Heart left ventricle (tissue), 16 donors: ENCODE data around the gene OR5B2. TPM values are rescaled to one million over a fixed set of nuclear protein-coding genes. Genes with fewer than 3 reads are reported as not detected.

Experiments used
- ATAC-seq, 4 donors: fragments of 200-7000 bp; cut with Tn5 transposase; one replicate each; pipeline ENCODE4 v1.9.1; 2020 to 2022; ENCODE audit warnings: moderate library complexity in 4 of 4, mild to moderate bottlenecking in 3 of 4, moderate number of reproducible peaks in 1 of 4
- DNase-seq, 5 donors: peaks; one replicate each; pipeline ENCODE4 v3.0.0-alpha.2; 2020
- H3K27ac ChIP-seq, 12 donors: fragments of 200-600 bp; sonication (generic) in 4 of 12; one replicate each; pipeline versions ENCODE4 v1.5.0 to v1.8.0; 2016 to 2022; ENCODE audit warnings: mild to moderate bottlenecking in 2 of 12
- H3K27me3 ChIP-seq, 9 donors: fragments of 200-600 bp; sonication (generic) in 2 of 9; one replicate each; pipeline versions ENCODE4 v1.5.1 to v1.8.0; 2016 to 2022; ENCODE audit warnings: mild to moderate bottlenecking in 3 of 9
- H3K36me3 ChIP-seq, 9 donors: fragments of 200-600 bp; sonication (generic) in 2 of 9; one replicate each; pipeline versions ENCODE4 v1.5.0 to v1.8.0; 2018 to 2022; ENCODE audit warnings: mild to moderate bottlenecking in 2 of 9
- H3K4me1 ChIP-seq, 12 donors: fragments of 200-600 bp; sonication (generic) in 4 of 12; one replicate each; pipeline versions ENCODE4 v1.5.0 to v1.8.0; 2016 to 2022; ENCODE audit warnings: mild to moderate bottlenecking in 3 of 12
- H3K4me3 ChIP-seq, 12 donors: fragments of 200-600 bp; sonication (generic) in 4 of 12; one replicate each; pipeline versions ENCODE4 v1.5.0 to v1.8.0; 2017 to 2022; ENCODE audit warnings: mild to moderate bottlenecking in 9 of 12, moderate library complexity in 4 of 12
- H3K9me3 ChIP-seq, 12 donors: fragments of 200-600 bp; sonication (generic) in 4 of 12; one replicate each; pipeline versions ENCODE4 v1.5.0 to v1.8.0; 2016 to 2022; ENCODE audit warnings: mild to moderate bottlenecking in 1 of 12
- CTCF ChIP-seq, 12 donors: fragments of 200-600 bp; sonication (generic) in 4 of 12; IDR thresholded peaks; one replicate each; pipeline versions ENCODE4 v1.5.0 to v1.8.0; 2018 to 2022; ENCODE audit warnings: antibody characterized with exemption in 12 of 12, mild to moderate bottlenecking in 5 of 12
- POLR2A ChIP-seq, 2 donors: fragments of 450-650 bp; IDR thresholded peaks; one replicate each; pipeline ENCODE4 v1.6.1; 2017; ENCODE audit warnings: antibody characterized with exemption in 2 of 2, mild to moderate bottlenecking in 2 of 2, moderate library complexity in 2 of 2
- WGBS, 4 donors: extraction: QIAGEN DNeasy Blood & Tissue Kit in 2 of 4; methylation state at CpG; one replicate each; pipeline versions ENCODE4 v1.1.5 to v1.1.7; 2013 to 2018; 5-methylcytosine and 5-hydroxymethylcytosine counted together
- intact Hi-C, 10 donors: fragments of 100-400 bp; cut with DNase I; formaldehyde crosslinking; loops; one replicate each; pipeline versions ENCODE4 v1.11.1 to v1.14.2; 2022
- polyA plus RNA-seq, 2 donors: library from polyadenylated mRNA; stranded (reverse); fragments of 200-250 nt; gene quantifications; one replicate each; pipeline ENCODE4 v1.2.3, GENCODE V29; 2013
- total RNA-seq, 9 donors: library from RNA; depleted of rRNA in 2 of 9; stranded (reverse); fragments of >200 nt in 2 of 9; fragmentation: NEBNext Ultra II Directional in 3 of 9; extraction: Animal tissue kit (Norgen Biotek cat#: 25700) in 3 of 9; gene quantifications; one replicate each; pipeline versions ENCODE4 v1.1.0 to v1.2.4, GENCODE V29; 2016 to 2023
- donor health status: ischemic (EF 13 %, LVEDD 7.1; RV severe dilation, severe dysfunction).
- donor health status: healthy with polysubstance abuse.
- donor health status: DM: no; HTN: yes; CAD: no.
- donor health status: DM: no; HTN: no; CAD: no.
- donor health status: ischemic (EF 25% LVEDD 6.9; RV normal size, moderate dysfunction).
- donor health status: ischemic (EF 25% LVEDD 5.7; RV mildly dilated, moderate dysfunction).
- donor health status: healthy.
- donor health status: DM: yes; HTN: yes; CAD: no.
- donor health status: ischemic (EF 35%, LVEDD 5.7; RV mildly dilated, moderate dysfunction).
- donor health status: nonischemic (EF 11% LVEDD 7.7; RV severe dilation, severe dysfunction).
- donor health status: DM: yes; HTN: yes; CAD: no.
- donor health status: PGD.
- donor health status: ischemic (EF 29% LVEDD 5.4; RV normal size, mild dysfunction).
- donor health status: nonischemic (EF 23%, LVEDD 6.1; RV moderate dilation, normal function).

Gene OR5B2
- total and polyA plus RNA-seq, 11 donors = not detected

- no peak for ATAC-seq
- Histone ChIP-seq H3K27me3 (no peaks in the 10 kb centered on the region), H3K36me3 (no peaks in the 10 kb centered on the region), H3K4me3 (no peak overlapping the region), H3K4me1 (no peaks in the 10 kb centered on the region), H3K9me3 (peaks cover 0 to 20% (median 3%) of the 10 kb centered on the region in 12 donors), H3K27ac (no peak overlapping the region)
- intact Hi-C loops = no loop called here
- 24 to 64% (median 38%) methylated on average over 4 of the region's 4 CpGs for WGBS, 4 donors
- DNase-seq = no peak
- TF ChIP-seq CTCF (IDR thresholded peaks at IDR 0.05) (no peak), POLR2A (IDR thresholded peaks at IDR 0.05) (no peak)
These were observed 10.6 kb upstream of the OR5B2 start for GRCh38 chr11:58438486-58438885.

- no peaks in the 10 kb centered on the region for H3K27me3 ChIP-seq
- no peak for TF ChIP-seq POLR2A (IDR thresholded peaks at IDR 0.05)
- TF ChIP-seq CTCF (IDR thresholded peaks at IDR 0.05) = no peak
- H3K4me1 ChIP-seq = no peaks in the 10 kb centered on the region
- H3K9me3 ChIP-seq = peaks cover 0 to 26% (median 4%) of the 10 kb centered on the region in 12 donors
- H3K4me3 ChIP-seq = no peak overlapping the region
- H3K27ac ChIP-seq = no peak overlapping the region
- DNase-seq = no peak
- H3K36me3 ChIP-seq = no peaks in the 10 kb centered on the region
- intact Hi-C loops = no loop called here
- ATAC-seq = no peak
- 69 to 78% (median 75%) methylated on average over 3 of the region's 3 CpGs for WGBS, 4 donors
These were observed 6.3 kb upstream of the OR5B2 start for GRCh38 chr11:58434217-58434616.

GRCh38 chr11:58433638-58434203 is 5.8 kb upstream of the OR5B2 start:
- Histone ChIP-seq H3K9me3 (peaks cover 0 to 31% (median 6%) of the 10 kb centered on the region in 12 donors), H3K27ac (no peak overlapping the region), H3K36me3 (no peaks in the 10 kb centered on the region), H3K27me3 (no peaks in the 10 kb centered on the region), H3K4me3 (no peak overlapping the region), H3K4me1 (no peaks in the 10 kb centered on the region)
- ATAC-seq = no peak
- intact Hi-C loops = no loop called here
- TF ChIP-seq POLR2A (IDR thresholded peaks at IDR 0.05) (no peak), CTCF (IDR thresholded peaks at IDR 0.05) (no peak)
- no peak for DNase-seq
- 30 to 70% (median 52%) methylated on average over 3 of the region's 3 CpGs for WGBS, 4 donors

- no peak for ATAC-seq
- H3K27me3 ChIP-seq = no peaks in the 10 kb centered on the region
- H3K9me3 ChIP-seq = peaks cover 0 to 18% (median 2%) of the 10 kb centered on the region in 12 donors
- no peaks in the 10 kb centered on the region for H3K36me3 ChIP-seq
- TF ChIP-seq CTCF (IDR thresholded peaks at IDR 0.05) (no peak), POLR2A (IDR thresholded peaks at IDR 0.05) (no peak)
- DNase-seq = no peak
- H3K27ac ChIP-seq = no peak overlapping the region
- no peak overlapping the region for H3K4me3 ChIP-seq
- 23 to 55% (median 36%) methylated on average over 1 of the region's 1 CpG for WGBS, 4 donors
- H3K4me1 ChIP-seq = no peaks in the 10 kb centered on the region
- intact Hi-C loops = loop anchor here in 1 of 10 donors (5.0 kb wide), 1 partner anchor 52 kb away; no protein-coding TSS in a partner anchor
These were observed 1.4 kb upstream of the OR5B2 start for GRCh38 chr11:58429273-58429672.
